Thymus (tissue), 11 donors: ENCODE results near the gene TNFRSF14. TPM values are rescaled to one million over a fixed set of nuclear protein-coding genes. Genes with fewer than 3 reads are reported as not detected.

ENCODE experiments used
- DNase-seq, 9 donors: peaks; one replicate each; pipeline ENCODE4 v3.0.0-alpha.2; 2013; ENCODE audit warnings: low spot score in 9 of 9, low read depth in 6 of 9, missing footprints in 1 of 9
- H3K27ac ChIP-seq, 2 donors: one replicate each; pipeline ENCODE4 v1.5.1; 2013; ENCODE audit warnings: control low read depth in 1 of 2, low read depth in 1 of 2, low read length in 1 of 2, mild to moderate bottlenecking in 1 of 2, moderate library complexity in 1 of 2
- H3K27me3 ChIP-seq, 2 donors: one replicate each; pipeline ENCODE4 v1.5.1; 2013; ENCODE audit warnings: low read length in 1 of 2; ENCODE audit not compliant: control insufficient read depth in 2 of 2, insufficient read depth in 1 of 2
- H3K36me3 ChIP-seq, 2 donors: one replicate each; pipeline ENCODE4 v1.5.1; 2013; ENCODE audit warnings: low read length in 1 of 2, mild to moderate bottlenecking in 1 of 2, moderate library complexity in 1 of 2; ENCODE audit not compliant: control insufficient read depth in 2 of 2, insufficient read depth in 2 of 2
- H3K4me1 ChIP-seq, 2 donors: one replicate each; pipeline ENCODE4 v1.5.1; 2013; ENCODE audit warnings: low read length in 2 of 2; ENCODE audit not compliant: control insufficient read depth in 2 of 2, insufficient read depth in 2 of 2
- H3K4me3 ChIP-seq, 2 donors: one replicate each; pipeline ENCODE4 v1.5.1; 2013; ENCODE audit warnings: low read length in 2 of 2, control low read depth in 1 of 2, mild to moderate bottlenecking in 1 of 2
- H3K9me3 ChIP-seq, 2 donors: one replicate each; pipeline ENCODE4 v1.5.1; 2013; ENCODE audit warnings: low read length in 1 of 2, mild to moderate bottlenecking in 1 of 2; ENCODE audit not compliant: control insufficient read depth in 2 of 2, insufficient read depth in 1 of 2
- WGBS: extraction: QIAGEN DNeasy Blood & Tissue Kit; methylation state at CpG from one replicate; pipeline ENCODE4 v1.1.7; 2013; 5-methylcytosine and 5-hydroxymethylcytosine counted together
- polyA plus RNA-seq: library from polyadenylated mRNA; stranded (reverse); fragments of 200-250 nt; gene quantifications from one replicate; pipeline ENCODE4 v1.2.3, GENCODE V29; 2013
- total RNA-seq: library from RNA; stranded (reverse); fragments of 120-200 nt; gene quantifications from one replicate; pipeline ENCODE4 v1.2.4, GENCODE V29; 2013
- donor health status: healthy.

TNFRSF14 gene
- total and polyA plus RNA-seq, 2 donors: 72.4 to 233 TPM

- no peaks in the 10 kb centered on the region for H3K27me3 ChIP-seq
- H3K36me3 ChIP-seq: peaks cover 51 to 75% of the 10 kb centered on the region in 2 donors
- H3K27ac ChIP-seq: no peak overlapping the region
- 98% methylated on average over 25 of the region's 25 CpGs for WGBS
- no peaks in the 10 kb centered on the region for H3K9me3 ChIP-seq
- DNase-seq: no peak
- H3K4me3 ChIP-seq: no peak overlapping the region
- H3K4me1 ChIP-seq: peaks cover 3 to 12% of the 10 kb centered on the region in 2 donors
Observed at GRCh38 chr1:2519029-2519685, 37.0 kb upstream of the TNFRSF14 start.

- Histone ChIP-seq H3K36me3 (peaks cover 50 to 70% of the 10 kb centered on the region in 2 donors), H3K9me3 (no peaks in the 10 kb centered on the region), H3K27me3 (no peaks in the 10 kb centered on the region), H3K4me1 (peaks cover 8 to 17% of the 10 kb centered on the region in 2 donors), H3K27ac (no peak overlapping the region), H3K4me3 (no peak overlapping the region)
- no peak for DNase-seq
- 99% methylated on average over 30 of the region's 30 CpGs for WGBS
Observed at GRCh38 chr1:2519729-2520128, 36.4 kb upstream of the TNFRSF14 start.

DNA sequence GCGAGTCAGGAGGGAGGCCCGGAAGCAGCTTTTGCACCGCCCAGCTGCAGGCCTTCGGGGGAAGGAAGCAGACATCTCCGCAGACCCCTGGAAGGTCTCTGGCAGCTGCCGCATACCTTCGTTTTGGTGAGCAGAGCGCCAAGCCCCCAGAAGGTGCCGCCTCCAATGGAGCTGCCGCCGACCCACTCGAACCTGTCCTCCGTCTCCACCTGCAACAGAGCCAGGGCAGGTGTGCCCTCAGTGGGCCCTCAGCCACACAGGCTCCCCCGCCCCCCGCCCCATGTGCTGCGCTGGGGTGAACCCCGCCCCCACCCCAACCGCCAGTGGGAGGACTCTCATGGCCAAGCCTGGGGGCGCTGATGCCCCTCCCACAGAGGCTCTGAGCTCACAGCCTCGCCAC, 36.0 kb upstream of the TNFRSF14 start:
- DNase-seq: no peak
- Histone ChIP-seq H3K27ac (no peak overlapping the region), H3K4me1 (peaks cover 13 to 22% of the 10 kb centered on the region in 2 donors), H3K36me3 (peaks cover 50 to 65% of the 10 kb centered on the region in 2 donors), H3K4me3 (no peak overlapping the region), H3K27me3 (no peaks in the 10 kb centered on the region), H3K9me3 (no peaks in the 10 kb centered on the region)
- WGBS: 98% methylated on average over 20 of the region's 20 CpGs

GRCh38 chr1:2520806-2521205, 35.4 kb upstream of the TNFRSF14 start:
- no peak for DNase-seq
- Histone ChIP-seq H3K36me3 (peaks cover 50 to 59% of the 10 kb centered on the region in 2 donors), H3K4me1 (peaks cover 16 to 27% of the 10 kb centered on the region in 2 donors), H3K9me3 (no peaks in the 10 kb centered on the region), H3K27ac (no peak overlapping the region), H3K4me3 (no peak overlapping the region), H3K27me3 (no peaks in the 10 kb centered on the region)
- WGBS: 98% methylated on average over 21 of the region's 21 CpGs

- H3K27me3 ChIP-seq: peaks cover 0 to 6% of the 10 kb centered on the region in 2 donors
- DNase-seq: no peak
- H3K4me3 ChIP-seq: no peak overlapping the region
- no peak overlapping the region for H3K27ac ChIP-seq
- peaks cover 41 to 45% of the 10 kb centered on the region in 2 donors for H3K36me3 ChIP-seq
- 97% methylated on average over 7 of the region's 7 CpGs for WGBS
- H3K4me1 ChIP-seq: peaks cover 21 to 34% of the 10 kb centered on the region in 2 donors
- no peaks in the 10 kb centered on the region for H3K9me3 ChIP-seq
Observed at GRCh38 chr1:2522230-2522629, 33.9 kb upstream of the TNFRSF14 start.

DNA sequence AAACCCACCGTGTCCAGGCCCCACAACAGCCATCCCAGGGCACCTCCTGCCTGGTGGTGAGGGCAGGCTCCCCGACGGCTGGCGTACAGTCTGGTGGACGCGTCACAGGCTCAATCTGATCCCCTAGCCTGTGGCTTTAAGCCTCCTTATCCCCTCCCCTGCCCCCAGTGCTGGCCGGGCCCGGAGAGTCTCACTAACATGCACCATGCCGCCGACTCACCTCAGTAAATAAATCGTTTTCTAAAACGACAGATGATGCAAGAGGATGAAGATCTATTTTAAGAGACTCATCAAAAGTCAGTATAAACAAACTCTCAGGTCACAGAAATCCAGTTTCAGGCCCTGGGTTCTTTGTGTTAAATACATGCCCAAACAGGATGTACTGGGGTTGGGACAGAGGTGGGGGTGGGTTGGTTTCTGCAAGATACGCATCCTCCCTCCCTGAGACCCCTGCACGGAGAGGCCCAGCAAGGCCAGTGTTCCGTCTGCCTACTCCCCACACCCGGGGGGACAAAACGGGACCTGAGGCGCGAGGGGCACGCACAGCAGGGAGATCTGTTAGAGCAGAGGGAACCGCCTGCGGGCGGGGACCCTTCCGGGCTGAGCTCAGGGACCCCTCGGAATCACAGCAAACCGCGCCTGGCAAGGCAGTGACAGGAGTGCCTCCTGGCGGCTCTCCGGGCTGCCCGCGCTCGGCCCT, 32.8 kb upstream of the TNFRSF14 start:
- peak in 1 of 9 donors; percentile 55 for DNase-seq
- peak overlapping the region in 1 of 2 donors; percentile 10 for H3K4me3 ChIP-seq

GRCh38 chr1:2523891-2524609, 32.1 kb upstream of the TNFRSF14 start:
- peaks cover 24 to 27% of the 10 kb centered on the region in 2 donors for H3K36me3 ChIP-seq
- peaks cover 25 to 43% of the 10 kb centered on the region in 2 donors for H3K4me1 ChIP-seq
- DNase-seq: peak in 1 of 9 donors; percentile 59
- 60% methylated on average over 10 of the region's 10 CpGs for WGBS
- no peaks in the 10 kb centered on the region for H3K9me3 ChIP-seq
- peak overlapping the region in 1 of 2 donors; percentile 10 for H3K4me3 ChIP-seq
- peak overlapping the region; percentile 62 to 71 for H3K27ac ChIP-seq
- peaks cover 14 to 24% of the 10 kb centered on the region in 2 donors for H3K27me3 ChIP-seq

More for the DNA sequence above, 32.8 kb upstream of the TNFRSF14 start:
- Histone ChIP-seq H3K9me3 (no peaks in the 10 kb centered on the region), H3K4me1 (peaks cover 21 to 38% of the 10 kb centered on the region in 2 donors), H3K36me3 (peaks cover 31 to 34% of the 10 kb centered on the region in 2 donors), H3K27ac (peak overlapping the region; percentile 36 to 71), H3K27me3 (peaks cover 7 to 17% of the 10 kb centered on the region in 2 donors)
- 79% methylated on average over 32 of the region's 32 CpGs for WGBS

GRCh38 chr1:2525572-2525919, 30.6 kb upstream of the TNFRSF14 start:
- H3K9me3 ChIP-seq: no peaks in the 10 kb centered on the region
- H3K4me3 ChIP-seq: peak overlapping the region; percentile 91 to 92
- peaks cover 29 to 38% of the 10 kb centered on the region in 2 donors for H3K27me3 ChIP-seq
- peaks cover 38 to 51% of the 10 kb centered on the region in 2 donors for H3K4me1 ChIP-seq
- DNase-seq: no peak
- H3K27ac ChIP-seq: no peak overlapping the region
- 12% methylated on average over 20 of the region's 20 CpGs for WGBS
- H3K36me3 ChIP-seq: peaks cover 12% of the 10 kb centered on the region in 2 donors
